Heart left ventricle (tissue), 16 donors: Measurements from ENCODE around the gene MYOF. TPM values are rescaled to one million over a fixed set of nuclear protein-coding genes. Genes with fewer than 3 reads are reported as not detected.

Source experiments
- ATAC-seq, 4 donors: fragments of 200-7000 bp; cut with Tn5 transposase; one replicate each; pipeline ENCODE4 v1.9.1; 2020 to 2022; ENCODE audit warnings: moderate library complexity in 4 of 4, mild to moderate bottlenecking in 3 of 4, moderate number of reproducible peaks in 1 of 4
- DNase-seq, 5 donors: peaks; one replicate each; pipeline ENCODE4 v3.0.0-alpha.2; 2020
- H3K27ac ChIP-seq, 12 donors: fragments of 200-600 bp; sonication (generic) in 4 of 12; one replicate each; pipeline versions ENCODE4 v1.5.0 to v1.8.0; 2016 to 2022; ENCODE audit warnings: mild to moderate bottlenecking in 2 of 12
- H3K27me3 ChIP-seq, 9 donors: fragments of 200-600 bp; sonication (generic) in 2 of 9; one replicate each; pipeline versions ENCODE4 v1.5.1 to v1.8.0; 2016 to 2022; ENCODE audit warnings: mild to moderate bottlenecking in 3 of 9
- H3K36me3 ChIP-seq, 9 donors: fragments of 200-600 bp; sonication (generic) in 2 of 9; one replicate each; pipeline versions ENCODE4 v1.5.0 to v1.8.0; 2018 to 2022; ENCODE audit warnings: mild to moderate bottlenecking in 2 of 9
- H3K4me1 ChIP-seq, 12 donors: fragments of 200-600 bp; sonication (generic) in 4 of 12; one replicate each; pipeline versions ENCODE4 v1.5.0 to v1.8.0; 2016 to 2022; ENCODE audit warnings: mild to moderate bottlenecking in 3 of 12
- H3K4me3 ChIP-seq, 12 donors: fragments of 200-600 bp; sonication (generic) in 4 of 12; one replicate each; pipeline versions ENCODE4 v1.5.0 to v1.8.0; 2017 to 2022; ENCODE audit warnings: mild to moderate bottlenecking in 9 of 12, moderate library complexity in 4 of 12
- H3K9me3 ChIP-seq, 12 donors: fragments of 200-600 bp; sonication (generic) in 4 of 12; one replicate each; pipeline versions ENCODE4 v1.5.0 to v1.8.0; 2016 to 2022; ENCODE audit warnings: mild to moderate bottlenecking in 1 of 12
- POLR2A ChIP-seq, 2 donors: fragments of 450-650 bp; IDR thresholded peaks; one replicate each; pipeline ENCODE4 v1.6.1; 2017; ENCODE audit warnings: antibody characterized with exemption in 2 of 2, mild to moderate bottlenecking in 2 of 2, moderate library complexity in 2 of 2
- WGBS, 4 donors: extraction: QIAGEN DNeasy Blood & Tissue Kit in 2 of 4; methylation state at CpG; one replicate each; pipeline versions ENCODE4 v1.1.5 to v1.1.7; 2013 to 2018; 5-methylcytosine and 5-hydroxymethylcytosine counted together
- intact Hi-C, 10 donors: fragments of 100-400 bp; cut with DNase I; formaldehyde crosslinking; loops; one replicate each; pipeline versions ENCODE4 v1.11.1 to v1.14.2; 2022
- polyA plus RNA-seq, 2 donors: library from polyadenylated mRNA; stranded (reverse); fragments of 200-250 nt; gene quantifications; one replicate each; pipeline ENCODE4 v1.2.3, GENCODE V29; 2013
- total RNA-seq, 9 donors: library from RNA; depleted of rRNA in 2 of 9; stranded (reverse); fragments of >200 nt in 2 of 9; fragmentation: NEBNext Ultra II Directional in 3 of 9; extraction: Animal tissue kit (Norgen Biotek cat#: 25700) in 3 of 9; gene quantifications; one replicate each; pipeline versions ENCODE4 v1.1.0 to v1.2.4, GENCODE V29; 2016 to 2023
- TF ChIP-seq, protein P1 (sequence below), 12 donors: fragments of 200-600 bp; sonication (generic) in 4 of 12; IDR thresholded peaks; one replicate each; pipeline versions ENCODE4 v1.5.0 to v1.8.0; 2018 to 2022; ENCODE audit warnings: antibody characterized with exemption in 12 of 12, mild to moderate bottlenecking in 5 of 12
- donor health status: ischemic (EF 13 %, LVEDD 7.1; RV severe dilation, severe dysfunction).
- donor health status: healthy with polysubstance abuse.
- donor health status: DM: no; HTN: yes; CAD: no.
- donor health status: DM: no; HTN: no; CAD: no.
- donor health status: ischemic (EF 25% LVEDD 6.9; RV normal size, moderate dysfunction).
- donor health status: ischemic (EF 25% LVEDD 5.7; RV mildly dilated, moderate dysfunction).
- donor health status: healthy.
- donor health status: DM: yes; HTN: yes; CAD: no.
- donor health status: ischemic (EF 35%, LVEDD 5.7; RV mildly dilated, moderate dysfunction).
- donor health status: nonischemic (EF 11% LVEDD 7.7; RV severe dilation, severe dysfunction).
- donor health status: DM: yes; HTN: yes; CAD: no.
- donor health status: PGD.
- donor health status: ischemic (EF 29% LVEDD 5.4; RV normal size, mild dysfunction).
- donor health status: nonischemic (EF 23%, LVEDD 6.1; RV moderate dilation, normal function).

The MYOF gene
- total and polyA plus RNA-seq, 11 donors: 13.2 to 64.5 (median 21.6) TPM

DNA sequence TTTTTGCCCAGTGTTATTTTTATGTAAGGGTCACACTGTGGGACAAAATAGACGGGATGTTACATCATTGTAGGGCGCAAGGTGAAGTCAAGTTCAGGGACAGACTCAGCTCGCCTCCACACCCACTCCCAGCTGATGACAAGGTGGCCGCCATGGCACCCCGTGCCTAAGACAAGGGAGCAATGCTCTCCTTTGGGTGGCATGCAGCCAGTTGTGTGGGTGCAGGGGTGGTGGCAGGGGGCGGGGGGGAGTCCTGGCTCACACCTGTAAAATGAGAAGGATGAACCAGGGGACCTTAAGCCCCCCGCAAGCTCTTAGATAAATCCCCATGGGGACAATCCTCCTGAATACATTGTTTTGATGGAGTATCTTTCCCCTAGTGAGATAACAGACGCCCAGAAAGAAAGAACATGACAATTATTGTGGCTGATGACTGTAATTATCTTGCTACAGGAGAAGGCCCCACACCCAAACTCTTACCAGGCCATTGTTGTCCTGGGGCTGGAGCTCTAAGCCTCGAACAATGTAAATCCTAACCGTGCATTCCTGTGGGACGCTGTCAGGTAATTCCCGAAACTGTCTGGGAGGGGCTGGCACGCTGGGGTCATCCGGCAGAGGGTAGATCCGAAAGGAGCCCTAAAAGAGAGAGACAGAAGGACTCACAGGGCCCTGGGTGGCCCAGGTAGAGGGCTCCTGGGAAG lies 148.7 kb downstream of the MYOF start:
- no peak overlapping the region for H3K27ac ChIP-seq
- DNase-seq: no peak
- 78 to 83% (median 79%) methylated on average over 15 of the region's 15 CpGs for WGBS, 4 donors
- no peaks in the 10 kb centered on the region for H3K4me1 ChIP-seq
- H3K27me3 ChIP-seq: no peaks in the 10 kb centered on the region
- TF ChIP-seq, protein P1, sequence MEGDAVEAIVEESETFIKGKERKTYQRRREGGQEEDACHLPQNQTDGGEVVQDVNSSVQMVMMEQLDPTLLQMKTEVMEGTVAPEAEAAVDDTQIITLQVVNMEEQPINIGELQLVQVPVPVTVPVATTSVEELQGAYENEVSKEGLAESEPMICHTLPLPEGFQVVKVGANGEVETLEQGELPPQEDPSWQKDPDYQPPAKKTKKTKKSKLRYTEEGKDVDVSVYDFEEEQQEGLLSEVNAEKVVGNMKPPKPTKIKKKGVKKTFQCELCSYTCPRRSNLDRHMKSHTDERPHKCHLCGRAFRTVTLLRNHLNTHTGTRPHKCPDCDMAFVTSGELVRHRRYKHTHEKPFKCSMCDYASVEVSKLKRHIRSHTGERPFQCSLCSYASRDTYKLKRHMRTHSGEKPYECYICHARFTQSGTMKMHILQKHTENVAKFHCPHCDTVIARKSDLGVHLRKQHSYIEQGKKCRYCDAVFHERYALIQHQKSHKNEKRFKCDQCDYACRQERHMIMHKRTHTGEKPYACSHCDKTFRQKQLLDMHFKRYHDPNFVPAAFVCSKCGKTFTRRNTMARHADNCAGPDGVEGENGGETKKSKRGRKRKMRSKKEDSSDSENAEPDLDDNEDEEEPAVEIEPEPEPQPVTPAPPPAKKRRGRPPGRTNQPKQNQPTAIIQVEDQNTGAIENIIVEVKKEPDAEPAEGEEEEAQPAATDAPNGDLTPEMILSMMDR (IDR thresholded peaks at IDR 0.05): no peak
- TF ChIP-seq POLR2A (IDR thresholded peaks at IDR 0.05): no peak
- peaks cover 0 to 98% (median 91%) of the 10 kb centered on the region in 9 donors for H3K36me3 ChIP-seq
- H3K9me3 ChIP-seq: no peaks in the 10 kb centered on the region
- intact Hi-C loops: no loop called here
- H3K4me3 ChIP-seq: no peak overlapping the region
- no peak for ATAC-seq

DNA sequence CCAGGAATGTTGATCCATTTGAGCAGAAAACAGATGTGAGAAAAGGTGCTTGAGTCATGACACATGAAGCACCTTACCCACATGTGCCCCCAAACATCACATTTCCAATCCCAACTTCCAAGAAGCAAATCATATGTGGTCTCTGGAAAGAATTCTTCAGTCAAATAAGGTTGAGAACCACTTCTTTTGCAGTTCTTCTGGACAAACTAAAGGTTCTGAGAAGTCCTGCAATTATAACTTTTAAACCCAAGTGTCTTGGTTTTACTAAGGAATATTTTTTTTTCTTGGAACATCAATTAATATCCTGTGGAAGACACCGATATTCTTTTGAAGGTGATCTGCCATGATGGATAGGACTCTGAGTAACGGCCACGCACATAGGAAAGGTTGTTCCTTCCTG lies 151.3 kb downstream of the MYOF start:
- Histone ChIP-seq H3K27me3 (no peaks in the 10 kb centered on the region), H3K36me3 (peaks cover 0 to 97% (median 83%) of the 10 kb centered on the region in 9 donors), H3K4me1 (no peaks in the 10 kb centered on the region), H3K9me3 (no peaks in the 10 kb centered on the region), H3K4me3 (no peak overlapping the region), H3K27ac (no peak overlapping the region)
- ATAC-seq (no peak), DNase-seq (no peak)
- intact Hi-C loops: no loop called here
- 55 to 89% (median 77%) methylated on average over 3 of the region's 3 CpGs for WGBS, 4 donors
- TF ChIP-seq POLR2A (IDR thresholded peaks at IDR 0.05): no peak
- TF ChIP-seq, protein P1 (IDR thresholded peaks at IDR 0.05): no peak

DNA sequence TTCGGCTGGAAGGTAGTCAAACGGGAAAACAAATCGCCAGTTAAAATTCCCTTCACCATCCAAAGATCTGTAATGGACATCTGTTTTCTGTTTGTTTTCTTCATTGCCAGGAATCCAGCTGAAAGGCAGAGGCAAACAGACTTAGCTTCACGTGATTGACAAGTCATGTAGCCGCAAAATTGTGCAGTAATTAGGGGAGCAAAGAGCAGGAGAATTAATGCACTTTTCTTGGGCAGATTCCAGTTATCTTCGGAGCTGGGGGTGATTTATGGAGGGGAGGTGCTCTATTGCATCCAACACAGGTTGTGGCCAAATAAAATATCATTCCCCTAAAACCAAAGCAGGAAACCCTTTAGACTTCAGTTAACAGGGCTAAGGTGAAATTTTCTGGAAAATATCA lies 162.2 kb downstream of the MYOF start:
- DNase-seq (no peak), ATAC-seq (no peak)
- TF ChIP-seq, protein P1 (IDR thresholded peaks at IDR 0.05): no peak
- H3K9me3 ChIP-seq: no peaks in the 10 kb centered on the region
- H3K27me3 ChIP-seq: no peaks in the 10 kb centered on the region
- no peak overlapping the region for H3K27ac ChIP-seq
- 80 to 84% (median 84%) methylated on average over 6 of the region's 6 CpGs for WGBS, 4 donors
- no peak overlapping the region for H3K4me3 ChIP-seq
- intact Hi-C loops: no loop called here
- H3K4me1 ChIP-seq: no peaks in the 10 kb centered on the region
- peaks cover 0 to 99% (median 94%) of the 10 kb centered on the region in 9 donors for H3K36me3 ChIP-seq

DNA sequence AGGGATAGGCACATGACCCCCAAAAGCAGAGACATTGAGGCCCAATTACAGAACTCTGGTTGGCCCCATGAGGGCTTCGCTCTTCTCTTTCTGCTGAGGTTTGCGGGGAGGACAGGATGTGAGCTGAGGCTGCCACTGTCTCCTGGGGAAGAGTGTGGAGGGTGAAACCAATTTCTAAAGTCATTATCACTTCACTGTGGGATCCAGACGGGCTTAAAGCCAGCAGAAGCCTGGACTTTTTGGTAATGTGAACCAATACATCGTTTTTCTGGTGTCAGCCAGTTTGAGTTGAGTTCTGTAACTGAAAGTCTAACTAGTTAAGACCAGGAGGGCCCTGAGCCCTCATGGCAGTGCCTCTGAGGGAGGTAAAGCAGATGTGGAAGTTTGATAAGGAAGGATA lies 163.0 kb downstream of the MYOF start:
- Histone ChIP-seq H3K27me3 (no peaks in the 10 kb centered on the region), H3K4me3 (no peak overlapping the region), H3K9me3 (no peaks in the 10 kb centered on the region), H3K4me1 (no peaks in the 10 kb centered on the region), H3K36me3 (peaks cover 0 to 99% (median 95%) of the 10 kb centered on the region in 9 donors), H3K27ac (no peak overlapping the region)
- ATAC-seq: no peak
- DNase-seq: no peak
- TF ChIP-seq, protein P1 (IDR thresholded peaks at IDR 0.05): no peak
- no peak for TF ChIP-seq POLR2A (IDR thresholded peaks at IDR 0.05)
- intact Hi-C loops: no loop called here
- 77 to 83% (median 80%) methylated on average over 4 of the region's 4 CpGs for WGBS, 4 donors
